PFSK-1 (cell line): ENCODE measurements around the gene CCDC97.

Experiments used
- FOXP2 ChIP-seq: optimal IDR thresholded peaks from 2 replicates; pipeline ENCODE3; 2011; ENCODE audit warnings: borderline replicate concordance, control low read depth, inconsistent platforms; ENCODE audit not compliant: insufficient read depth; ENCODE audit errors: extremely low read length, extremely low read depth
- POLR2AphosphoS5 ChIP-seq: IDR thresholded peaks from 2 replicates; pipeline ENCODE4 v1.6.1; 2012; ENCODE audit warnings: low read depth, mild to moderate bottlenecking, control low read depth, low read length, moderate library complexity
- REST ChIP-seq, 2 experiments: IDR thresholded peaks; 2 replicates each; pipeline versions ENCODE4 v1.6.1 to v1.8.0; 2011 to 2012; ENCODE audit warnings: low read depth in 2 of 2, low read length in 2 of 2, control low read depth in 1 of 2, inconsistent platforms in 1 of 2, mild to moderate bottlenecking in 1 of 2, moderate library complexity in 1 of 2; ENCODE audit not compliant: insufficient read depth in 1 of 2
- SIN3A ChIP-seq: IDR thresholded peaks from 2 replicates; pipeline ENCODE4 v1.6.1; 2012; ENCODE audit warnings: mild to moderate bottlenecking, low read length, moderate library complexity, borderline replicate concordance; ENCODE audit not compliant: insufficient read depth
- TAF1 ChIP-seq: IDR thresholded peaks from 2 replicates; pipeline ENCODE4 v1.6.1; 2012; ENCODE audit warnings: low read length, control low read depth, borderline replicate concordance; ENCODE audit not compliant: insufficient read depth

Gene CCDC97

DNA sequence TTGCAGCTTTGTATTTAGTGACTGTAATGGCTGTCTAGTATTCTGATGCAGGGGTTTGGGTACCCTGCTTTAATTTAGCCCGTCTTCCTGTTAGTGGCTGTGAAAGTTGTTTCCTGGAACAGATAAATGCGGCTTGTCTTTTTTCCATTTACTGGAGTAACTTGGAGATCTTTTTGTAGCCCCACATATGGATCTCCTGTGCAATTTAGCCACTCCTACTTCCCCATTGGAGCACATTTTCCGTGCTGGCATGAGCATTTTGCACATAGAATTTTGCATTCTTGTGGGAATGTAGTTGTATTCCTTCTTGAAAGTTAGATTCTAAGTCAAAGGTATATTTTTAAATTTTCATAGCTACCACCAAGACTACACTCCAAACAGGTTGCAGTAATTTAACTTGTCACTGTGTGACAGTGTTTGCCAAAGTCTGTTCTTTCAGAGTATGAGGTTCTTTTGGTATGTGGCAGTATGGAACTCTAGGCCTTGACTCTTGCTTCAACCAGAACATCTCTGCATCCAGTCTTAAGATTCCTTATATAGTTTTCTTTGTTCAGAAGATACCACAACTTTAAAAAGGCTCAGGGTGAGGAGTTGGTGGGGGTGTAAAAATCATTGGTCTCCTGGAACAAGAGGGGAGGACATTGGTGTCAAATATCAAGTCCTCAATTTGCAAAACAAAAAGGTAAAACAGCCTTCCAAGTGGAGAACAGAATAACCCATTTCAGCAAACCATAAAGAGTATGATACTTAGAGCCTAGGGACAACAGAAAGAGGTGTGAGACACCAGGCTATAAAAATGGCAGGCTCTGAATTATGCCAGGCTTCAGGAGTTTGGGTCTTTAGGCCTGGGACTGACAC lies 21.1 kb upstream of the CCDC97 start:
- no peak for TF ChIP-seq POLR2AphosphoS5
- no peak for TF ChIP-seq FOXP2
- no peak for TF ChIP-seq REST (IDR thresholded peaks at IDR 0.05; ENCODE audit: insufficient read depth in 1 of 2, low read depth in 2 of 2, low read length in 2 of 2)
- no peak for TF ChIP-seq SIN3A
- no peak for TF ChIP-seq TAF1

- TF ChIP-seq TAF1 (no peak), REST (IDR thresholded peaks at IDR 0.05; ENCODE audit: insufficient read depth in 1 of 2, low read depth in 2 of 2, low read length in 2 of 2) (no peak), SIN3A (no peak), FOXP2 (no peak), POLR2AphosphoS5 (no peak)
These were observed 15.6 kb upstream of the CCDC97 start for GRCh38 chr19:41294393-41294792.

- TF ChIP-seq POLR2AphosphoS5 = no peak
- no peak for TF ChIP-seq REST (IDR thresholded peaks at IDR 0.05; ENCODE audit: insufficient read depth in 1 of 2, low read depth in 2 of 2, low read length in 2 of 2)
- no peak for TF ChIP-seq FOXP2
- TF ChIP-seq TAF1 = no peak
- no peak for TF ChIP-seq SIN3A
These were observed 14.5 kb upstream of the CCDC97 start for GRCh38 chr19:41295499-41295898.

DNA sequence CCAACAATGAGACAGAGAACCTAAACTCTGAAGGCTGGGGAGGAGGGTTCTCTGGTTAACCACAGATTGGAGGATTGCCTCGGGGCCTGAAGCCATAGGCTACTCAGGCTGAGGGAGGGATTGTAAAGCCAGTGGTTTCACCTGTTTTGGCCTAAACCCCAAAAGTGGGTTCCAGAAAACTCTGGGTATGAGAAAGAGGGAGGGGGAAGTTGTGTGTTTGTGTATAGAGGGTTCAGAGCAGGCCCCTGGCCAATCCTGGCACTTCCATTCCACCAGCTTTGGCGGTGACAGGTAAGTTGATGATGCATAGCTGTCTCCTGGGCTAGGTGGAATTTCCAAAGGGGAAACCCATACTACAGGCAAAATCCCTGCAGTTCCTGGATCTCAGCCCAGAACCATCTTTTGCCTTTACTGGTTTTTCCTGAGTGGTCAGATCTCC lies 13.5 kb upstream of the CCDC97 start:
- no peak for TF ChIP-seq SIN3A
- no peak for TF ChIP-seq TAF1
- no peak for TF ChIP-seq POLR2AphosphoS5
- TF ChIP-seq FOXP2 = no peak
- no peak for TF ChIP-seq REST (IDR thresholded peaks at IDR 0.05; ENCODE audit: insufficient read depth in 1 of 2, low read depth in 2 of 2, low read length in 2 of 2)
